ENCODE results near the gene HOXB5. TPM values are rescaled to one million over a fixed set of nuclear protein-coding genes. Genes with fewer than 3 reads are reported as not detected.

HOXB5 gene
- total RNA-seq, 4 donors from 2014 or later: 0.11 to 1.6 (median 0.49) TPM; not detected in 1

GRCh38 chr17:48547808-48548522, 45.6 kb downstream of the HOXB5 start:
- 16 to 25% methylated on average over 24 of the region's 24 CpGs for WGBS, 2 donors
- Histone ChIP-seq H3K4me1 (no peaks in the 10 kb centered on the region), H3K27ac (peak overlapping the region in 2 of 3 donors; percentile 33 to 43), H3K27me3 (peaks cover 55% of the 10 kb centered on the region), H3K9me3 (no peaks in the 10 kb centered on the region), H3K36me3 (no peaks in the 10 kb centered on the region), H3K4me3 (replicated peaks in 1 of 3) (no peak overlapping the region)
- TF ChIP-seq CTCF (IDR thresholded peaks at IDR 0.05): no peak
- no peak for TF ChIP-seq POLR2A (IDR thresholded peaks at IDR 0.05)
- DNase-seq: no peak
- intact Hi-C loops (cut with DNase I): no loop called here

- WGBS, 2 donors: 20 to 22% methylated on average over 10 of the region's 10 CpGs
- Histone ChIP-seq H3K36me3 (no peaks in the 10 kb centered on the region), H3K4me1 (no peaks in the 10 kb centered on the region), H3K4me3 (replicated peaks in 1 of 3) (no peak overlapping the region), H3K27ac (peak overlapping the region; percentile 41 to 44 (median 43)), H3K9me3 (no peaks in the 10 kb centered on the region), H3K27me3 (peaks cover 57% of the 10 kb centered on the region)
- intact Hi-C loops (cut with DNase I): no loop called here
- DNase-seq: no peak
- TF ChIP-seq CTCF (IDR thresholded peaks at IDR 0.05) (no peak), POLR2A (IDR thresholded peaks at IDR 0.05) (no peak)
Measured at GRCh38 chr17:48546924-48547807, 46.4 kb downstream of the HOXB5 start.

GRCh38 chr17:48546137-48546923, 47.2 kb downstream of the HOXB5 start:
- TF ChIP-seq CTCF (IDR thresholded peaks at IDR 0.05) (no peak), POLR2A (IDR thresholded peaks at IDR 0.05) (no peak)
- no peak for DNase-seq
- Histone ChIP-seq H3K4me3 (replicated peaks in 1 of 3) (no peak overlapping the region), H3K4me1 (no peaks in the 10 kb centered on the region), H3K27ac (peak overlapping the region; percentile 43 to 78 (median 44)), H3K27me3 (peaks cover 58% of the 10 kb centered on the region), H3K36me3 (no peaks in the 10 kb centered on the region), H3K9me3 (no peaks in the 10 kb centered on the region)
- intact Hi-C loops (cut with DNase I): no loop called here
- 25 to 26% methylated on average over 10 of the region's 10 CpGs for WGBS, 2 donors

- Histone ChIP-seq H3K36me3 (no peaks in the 10 kb centered on the region), H3K27me3 (peaks cover 53% of the 10 kb centered on the region), H3K4me3 (replicated peaks in 1 of 3) (no peak overlapping the region), H3K9me3 (no peaks in the 10 kb centered on the region), H3K4me1 (no peaks in the 10 kb centered on the region), H3K27ac (peak overlapping the region; percentile 73 to 78 (median 74))
- TF ChIP-seq POLR2A (IDR thresholded peaks at IDR 0.05) (no peak), CTCF (IDR thresholded peaks at IDR 0.05) (no peak)
- intact Hi-C loops (cut with DNase I): no loop called here
- no peak for DNase-seq
- WGBS, 2 donors: 55 to 88% methylated on average over 1 of the region's 1 CpG
Measured at GRCh38 chr17:48545539-48545938, 48.0 kb downstream of the HOXB5 start.
